Caco-2 (cell line): ENCODE results near the gene MEIS1. TPM values are rescaled to one million over a fixed set of nuclear protein-coding genes. Genes with fewer than 3 reads are reported as not detected.

ENCODE experiments used
- BruUV-seq: library from RNA; stranded (reverse); fragments of 400-500 nt; replicated peaks from 2 replicates; lab custom pipeline; 2021; lab: Mats Ljungman, UMichigan
- CTCF ChIA-PET: fragments of 300-600 bp; sonication (Branson Sonifier 250); formaldehyde crosslinking; loops from one replicate; lab custom pipeline; 2022; ENCODE audit warnings: antibody characterized with exemption; lab: Charles Lee
- POLR2A ChIA-PET: fragments of 300-600 bp; sonication (Branson Sonifier 250); formaldehyde crosslinking; loops from one replicate; lab custom pipeline; 2022; ENCODE audit warnings: antibody characterized with exemption; lab: Charles Lee
- DNase-seq, 2 experiments: peaks; one replicate each; pipeline versions ENCODE4 v3.0.0 to v3.0.0-alpha.2; 2020 to 2022
- H3K27me3 ChIP-seq: replicated peaks from 2 replicates; pipeline ENCODE4 v1.6.0; 2011; ENCODE audit warnings: low read length; ENCODE audit not compliant: control insufficient read depth, insufficient read depth
- H3K36me3 ChIP-seq: 2 replicates; pipeline ENCODE4 v1.5.1; 2011; ENCODE audit warnings: low read length; ENCODE audit not compliant: control insufficient read depth, insufficient read depth
- H3K4me1 ChIP-seq: fragments of 250-450 bp; sonication (Bioruptor Pico); 2 replicates; pipeline ENCODE4 v1.5.1; 2020; ENCODE audit warnings: mild to moderate bottlenecking
- H3K4me3 ChIP-seq: 2 replicates; pipeline ENCODE4 v1.5.1; 2011; ENCODE audit warnings: low read depth, mild to moderate bottlenecking, control low read depth, low read length
- H3K9me3 ChIP-seq: fragments of 250-450 bp; sonication (Bioruptor Pico); 2 replicates; pipeline ENCODE4 v1.5.1; 2020; ENCODE audit warnings: mild to moderate bottlenecking, moderate library complexity
- H3K27ac Mint-ChIP-seq: one replicate; pipeline ENCODE4 v1.8.0; 2022; ENCODE audit warnings: mixed read lengths; ENCODE audit not compliant: unreplicated experiment
- H3K27me3 Mint-ChIP-seq: one replicate; pipeline ENCODE4 v1.8.0; 2022; ENCODE audit warnings: mixed read lengths; ENCODE audit not compliant: insufficient read depth, unreplicated experiment
- H3K36me3 Mint-ChIP-seq: one replicate; pipeline ENCODE4 v1.8.0; 2022; ENCODE audit warnings: mild to moderate bottlenecking, mixed read lengths; ENCODE audit not compliant: insufficient read depth, unreplicated experiment
- H3K4me1 Mint-ChIP-seq: one replicate; pipeline ENCODE4 v1.8.0; 2022; ENCODE audit warnings: low read depth, mixed read lengths; ENCODE audit not compliant: unreplicated experiment
- H3K4me3 Mint-ChIP-seq: one replicate; pipeline ENCODE4 v1.8.0; 2022; ENCODE audit warnings: mild to moderate bottlenecking, moderate library complexity, mixed read lengths; ENCODE audit not compliant: unreplicated experiment
- H3K9me3 Mint-ChIP-seq: one replicate; pipeline ENCODE4 v1.8.0; 2022; ENCODE audit warnings: mixed read lengths; ENCODE audit not compliant: unreplicated experiment
- intact Hi-C: fragments of 100-400 bp; cut with micrococcal nuclease; formaldehyde crosslinking; loops from one replicate; pipeline ENCODE4 v1.10.0; 2022; ENCODE audit not compliant: unreplicated experiment
- total RNA-seq: library from RNA; stranded (reverse); gene quantifications from 2 replicates; pipeline ENCODE4 v1.2.3, GENCODE V29; 2022
- TF ChIP-seq, protein P1 (sequence below), 2 experiments: fragments of 200-600 bp in 1 of 2; IDR thresholded peaks; 1 replicate in 1 of 2; 2 replicates in 1 of 2; pipeline versions ENCODE4 v1.5.1 to v1.8.0; 2011 to 2022; ENCODE audit warnings: antibody characterized with exemption in 1 of 2, control low read depth in 1 of 2, inconsistent platforms in 1 of 2, low read depth in 1 of 2, low read length in 1 of 2, mild to moderate bottlenecking in 1 of 2, moderate library complexity in 1 of 2; ENCODE audit not compliant: insufficient read depth in 1 of 2, severe bottlenecking in 1 of 2, unreplicated experiment in 1 of 2

The MEIS1 gene
- total RNA-seq, 1 experiment from 2014 or later = 7.4 TPM

DNA sequence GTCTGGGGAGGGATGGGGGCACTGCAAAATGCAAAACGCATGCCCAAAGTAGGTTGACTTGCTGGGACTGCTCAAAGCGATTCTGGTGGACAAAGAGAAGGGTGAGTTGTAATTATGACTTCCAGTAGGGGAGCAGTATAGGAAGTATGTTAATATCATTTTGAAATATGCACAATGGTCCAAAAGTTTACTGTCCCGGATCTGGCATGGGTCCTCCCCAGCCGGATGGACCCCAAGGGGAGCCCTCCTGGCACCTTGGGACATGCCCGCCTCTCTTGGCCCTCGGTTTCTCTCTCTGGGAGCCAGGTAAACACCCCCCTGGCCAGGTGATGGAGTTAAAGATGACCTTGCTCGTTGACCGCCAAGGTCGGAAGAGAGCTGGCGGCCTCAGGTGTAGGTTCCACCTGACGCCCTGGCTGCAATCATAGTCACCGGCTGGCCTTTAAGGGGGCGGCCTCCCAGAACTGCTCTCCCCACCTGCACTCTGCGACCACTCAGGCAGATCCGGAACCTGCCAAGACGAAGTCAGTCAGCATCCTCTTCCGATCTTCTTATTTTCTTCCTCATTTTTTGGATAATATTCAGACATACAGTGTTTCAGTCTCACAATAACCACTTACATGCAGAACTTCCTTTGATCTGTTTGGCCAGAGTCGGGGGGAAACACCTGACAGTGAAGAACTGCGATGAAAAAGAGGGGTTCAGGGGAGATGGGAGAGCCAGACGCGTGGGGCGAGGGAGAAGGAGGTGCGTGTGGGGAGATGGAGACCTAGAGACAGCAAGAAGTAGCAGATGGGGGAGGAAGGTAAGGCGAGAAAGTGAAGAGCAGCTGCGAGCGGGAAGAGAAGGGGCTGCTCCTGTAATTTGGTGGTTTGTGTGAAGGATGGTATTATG is 148.3 kb downstream of the MEIS1 start:
- TF ChIP-seq, protein P1, sequence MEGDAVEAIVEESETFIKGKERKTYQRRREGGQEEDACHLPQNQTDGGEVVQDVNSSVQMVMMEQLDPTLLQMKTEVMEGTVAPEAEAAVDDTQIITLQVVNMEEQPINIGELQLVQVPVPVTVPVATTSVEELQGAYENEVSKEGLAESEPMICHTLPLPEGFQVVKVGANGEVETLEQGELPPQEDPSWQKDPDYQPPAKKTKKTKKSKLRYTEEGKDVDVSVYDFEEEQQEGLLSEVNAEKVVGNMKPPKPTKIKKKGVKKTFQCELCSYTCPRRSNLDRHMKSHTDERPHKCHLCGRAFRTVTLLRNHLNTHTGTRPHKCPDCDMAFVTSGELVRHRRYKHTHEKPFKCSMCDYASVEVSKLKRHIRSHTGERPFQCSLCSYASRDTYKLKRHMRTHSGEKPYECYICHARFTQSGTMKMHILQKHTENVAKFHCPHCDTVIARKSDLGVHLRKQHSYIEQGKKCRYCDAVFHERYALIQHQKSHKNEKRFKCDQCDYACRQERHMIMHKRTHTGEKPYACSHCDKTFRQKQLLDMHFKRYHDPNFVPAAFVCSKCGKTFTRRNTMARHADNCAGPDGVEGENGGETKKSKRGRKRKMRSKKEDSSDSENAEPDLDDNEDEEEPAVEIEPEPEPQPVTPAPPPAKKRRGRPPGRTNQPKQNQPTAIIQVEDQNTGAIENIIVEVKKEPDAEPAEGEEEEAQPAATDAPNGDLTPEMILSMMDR (IDR thresholded peaks at IDR 0.05; ENCODE audit: insufficient read depth in 1 of 2, low read depth in 1 of 2, low read length in 1 of 2, severe bottlenecking in 1 of 2, unreplicated experiment in 1 of 2) = no peak
- Mint-ChIP-seq H3K4me3 (no peak overlapping the region), H3K27me3 (peaks cover 12% of the 10 kb centered on the region), H3K9me3 (no peaks in the 10 kb centered on the region), H3K27ac (no peak overlapping the region), H3K36me3 (no peaks in the 10 kb centered on the region), H3K4me1 (no peaks in the 10 kb centered on the region)
- DNase-seq = no peak
- Histone ChIP-seq H3K27me3 (no peaks in the 10 kb centered on the region; the same call in 1 of the 2 replicates), H3K4me3 (no peak overlapping the region), H3K4me1 (no peaks in the 10 kb centered on the region), H3K36me3 (no peaks in the 10 kb centered on the region), H3K9me3 (no peaks in the 10 kb centered on the region)
- no TSS peak for BruUV-seq
- POLR2A ChIA-PET = no interaction called here
- CTCF ChIA-PET = interaction anchor here (0.8 kb wide), 1 partner anchor 154 kb away, joined by 3 read pairs; no protein-coding TSS in a partner anchor
- intact Hi-C loops = no loop called here

DNA sequence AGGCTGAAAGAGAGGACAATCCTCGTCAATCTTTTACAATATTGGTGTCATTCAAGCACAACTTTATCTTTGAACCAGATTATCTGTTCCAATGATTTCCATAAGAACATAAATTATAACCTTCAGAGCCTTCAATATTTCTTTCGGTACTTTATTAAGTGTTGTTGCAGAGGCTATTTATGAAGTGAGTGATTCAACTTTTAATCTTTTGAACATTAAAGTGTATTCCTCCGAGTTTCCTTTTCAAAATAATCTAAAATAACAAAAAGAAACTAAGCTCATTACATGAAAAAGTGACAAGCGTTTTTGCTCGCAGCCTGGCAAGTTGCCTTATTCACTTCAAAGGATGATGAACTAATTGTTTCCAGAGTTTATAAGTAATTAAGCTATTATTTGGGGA is 149.0 kb downstream of the MEIS1 start:
- H3K4me1 Mint-ChIP-seq = no peaks in the 10 kb centered on the region
- H3K4me3 Mint-ChIP-seq = no peak overlapping the region
- Histone ChIP-seq H3K27me3 (no peaks in the 10 kb centered on the region; the same call in 1 of the 2 replicates), H3K4me3 (no peak overlapping the region), H3K4me1 (no peaks in the 10 kb centered on the region), H3K9me3 (no peaks in the 10 kb centered on the region), H3K36me3 (no peaks in the 10 kb centered on the region)
- ChIA-PET CTCF (interaction anchor here (0.8 kb wide), 1 partner anchor 155 kb away, joined by 3 read pairs; no protein-coding TSS in a partner anchor), POLR2A (no interaction called here)
- no peaks in the 10 kb centered on the region for H3K36me3 Mint-ChIP-seq
- no peaks in the 10 kb centered on the region for H3K9me3 Mint-ChIP-seq
- TF ChIP-seq, protein P1 (IDR thresholded peaks at IDR 0.05; ENCODE audit: insufficient read depth in 1 of 2, low read depth in 1 of 2, low read length in 1 of 2, severe bottlenecking in 1 of 2, unreplicated experiment in 1 of 2) = no peak
- intact Hi-C loops = no loop called here
- BruUV-seq = no TSS peak
- H3K27ac Mint-ChIP-seq = no peak overlapping the region
- peaks cover 10% of the 10 kb centered on the region for H3K27me3 Mint-ChIP-seq
- DNase-seq = no peak

DNA sequence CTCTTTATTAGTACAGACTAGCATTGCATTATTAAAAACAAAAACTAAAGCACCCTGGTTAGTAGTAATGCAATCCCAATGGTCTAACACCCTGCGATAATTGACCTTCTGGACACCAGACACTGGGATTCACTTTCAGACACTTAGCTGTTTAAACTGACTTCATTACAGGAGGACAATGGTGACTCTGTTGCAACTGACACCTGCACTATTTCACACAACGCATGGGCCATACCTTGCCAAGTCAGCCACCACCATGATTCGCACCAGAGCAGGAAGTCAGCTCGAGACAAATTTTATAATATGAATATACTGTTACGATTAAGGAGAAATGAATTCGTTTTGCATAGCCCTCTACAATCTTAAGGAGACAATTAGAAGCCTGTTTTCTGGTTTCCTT is 150.7 kb downstream of the MEIS1 start:
- no peaks in the 10 kb centered on the region; the same call in 1 of the 2 replicates for H3K27me3 ChIP-seq
- no TSS peak for BruUV-seq
- Mint-ChIP-seq H3K36me3 (no peaks in the 10 kb centered on the region), H3K9me3 (no peaks in the 10 kb centered on the region), H3K27ac (no peak overlapping the region), H3K4me1 (no peaks in the 10 kb centered on the region), H3K27me3 (peaks cover 6% of the 10 kb centered on the region), H3K4me3 (no peak overlapping the region)
- ChIA-PET CTCF (no interaction called here), POLR2A (no interaction called here)
- DNase-seq = no peak
- no peaks in the 10 kb centered on the region for H3K36me3 ChIP-seq
- TF ChIP-seq, protein P1 (IDR thresholded peaks at IDR 0.05; ENCODE audit: insufficient read depth in 1 of 2, low read depth in 1 of 2, low read length in 1 of 2, severe bottlenecking in 1 of 2, unreplicated experiment in 1 of 2) = no peak
- no peaks in the 10 kb centered on the region for H3K4me1 ChIP-seq
- H3K4me3 ChIP-seq = no peak overlapping the region
- no peaks in the 10 kb centered on the region for H3K9me3 ChIP-seq
- intact Hi-C loops = no loop called here
